SK-N-SH treated with all-trans-retinoic acid at 6 μM for 48 hours (cell line): ENCODE results near the gene KLF15.

Experiments
- ATAC-seq: fragments of 200-7000 bp; cut with Tn5 transposase; 3 replicates; pipeline ENCODE4 v1.9.1; 2020; ENCODE audit warnings: mild to moderate bottlenecking, moderate library complexity
- ARNTL ChIP-seq: fragments of 450-650 bp; formaldehyde crosslinking; IDR thresholded peaks from 2 replicates; pipeline ENCODE4 v1.5.0; 2020; ENCODE audit warnings: low read depth, mild to moderate bottlenecking, moderate library complexity, borderline replicate concordance
- BACH2 ChIP-seq: fragments of 250-450 bp; sonication (Bioruptor Pico); IDR thresholded peaks from 2 replicates; pipeline ENCODE4 v1.9.0; 2021; ENCODE audit warnings: mild to moderate bottlenecking, borderline replicate concordance
- CSDC2 ChIP-seq: fragments of 250-450 bp; sonication (Bioruptor Pico); IDR thresholded peaks from 2 replicates; pipeline ENCODE4 v1.5.0; 2020; ENCODE audit warnings: mild to moderate bottlenecking, moderate library complexity
- GLIS3 ChIP-seq: fragments of 250-450 bp; sonication (Bioruptor Pico); IDR thresholded peaks from 2 replicates; pipeline ENCODE4 v1.5.0; 2020; ENCODE audit warnings: mild to moderate bottlenecking, moderate library complexity
- ISL1 ChIP-seq: fragments of 250-450 bp; sonication (Bioruptor Pico); IDR thresholded peaks from 2 replicates; pipeline ENCODE4 v2.1.2; 2022; ENCODE audit warnings: mild to moderate bottlenecking, moderate library complexity
- OSR1 ChIP-seq: fragments of 250-450 bp; sonication (Bioruptor Pico); IDR thresholded peaks from 2 replicates; pipeline ENCODE4 v1.8.0; 2022; ENCODE audit warnings: moderate library complexity, mild to moderate bottlenecking, inconsistent platforms
- POU6F1 ChIP-seq: fragments of 250-450 bp; sonication (Bioruptor Pico); IDR thresholded peaks from 2 replicates; pipeline ENCODE4 v1.8.0; 2021; ENCODE audit warnings: low read depth, mild to moderate bottlenecking, moderate library complexity, borderline replicate concordance
- PPARA ChIP-seq: fragments of 250-450 bp; sonication (Bioruptor Pico); IDR thresholded peaks from 2 replicates; pipeline ENCODE4 v1.5.0; 2020; ENCODE audit warnings: mild to moderate bottlenecking, borderline replicate concordance
- RARB ChIP-seq: fragments of 250-450 bp; sonication (Bioruptor Pico); IDR thresholded peaks from 2 replicates; pipeline ENCODE4 v1.8.0; 2021; ENCODE audit warnings: mild to moderate bottlenecking, moderate library complexity
- SNAI2 ChIP-seq: fragments of 250-450 bp; sonication (Bioruptor Pico); IDR thresholded peaks from 2 replicates; pipeline ENCODE4 v1.5.0; 2020; ENCODE audit warnings: mild to moderate bottlenecking, moderate library complexity
- TOX ChIP-seq: fragments of 250-450 bp; sonication (Bioruptor Pico); IDR thresholded peaks from 2 replicates; pipeline ENCODE4 v1.8.0; 2021; ENCODE audit warnings: mild to moderate bottlenecking, moderate library complexity, borderline replicate concordance
- TSHZ2 ChIP-seq: fragments of 250-450 bp; sonication (Bioruptor Pico); IDR thresholded peaks from 2 replicates; pipeline ENCODE4 v1.5.0; 2020; ENCODE audit warnings: mild to moderate bottlenecking, moderate library complexity
- ZC3H10 ChIP-seq: fragments of 250-450 bp; sonication (Bioruptor Pico); IDR thresholded peaks from 2 replicates; pipeline ENCODE4 v1.5.1; 2021; ENCODE audit warnings: mild to moderate bottlenecking, moderate library complexity
- ZFP3 ChIP-seq: fragments of 250-450 bp; sonication (Bioruptor Pico); IDR thresholded peaks from 2 replicates; pipeline ENCODE4 v1.5.0; 2020; ENCODE audit warnings: mild to moderate bottlenecking, moderate library complexity
- ZFP30 ChIP-seq: fragments of 450-650 bp; formaldehyde crosslinking; IDR thresholded peaks from 2 replicates; pipeline ENCODE4 v1.5.0; 2022; ENCODE audit warnings: mild to moderate bottlenecking, moderate library complexity
- ZNF70 ChIP-seq: fragments of 450-650 bp; formaldehyde crosslinking; IDR thresholded peaks from 2 replicates; pipeline ENCODE4 v1.5.0; 2020; ENCODE audit warnings: mild to moderate bottlenecking, moderate library complexity
- ZNF8 ChIP-seq: fragments of 450-650 bp; formaldehyde crosslinking; IDR thresholded peaks from 2 replicates; pipeline ENCODE4 v1.5.0; 2020; ENCODE audit warnings: mild to moderate bottlenecking, moderate library complexity
- TF ChIP-seq, protein P1 (sequence below): fragments of 250-450 bp; sonication (Bioruptor Pico); IDR thresholded peaks from 2 replicates; pipeline ENCODE4 v1.5.1; 2021; ENCODE audit warnings: mild to moderate bottlenecking, moderate library complexity
- TF ChIP-seq, protein P2 (sequence below): fragments of 250-450 bp; sonication (Bioruptor Pico); IDR thresholded peaks from 2 replicates; pipeline ENCODE4 v1.5.1; 2020; ENCODE audit warnings: low read depth, mild to moderate bottlenecking, moderate library complexity

Gene KLF15

DNA sequence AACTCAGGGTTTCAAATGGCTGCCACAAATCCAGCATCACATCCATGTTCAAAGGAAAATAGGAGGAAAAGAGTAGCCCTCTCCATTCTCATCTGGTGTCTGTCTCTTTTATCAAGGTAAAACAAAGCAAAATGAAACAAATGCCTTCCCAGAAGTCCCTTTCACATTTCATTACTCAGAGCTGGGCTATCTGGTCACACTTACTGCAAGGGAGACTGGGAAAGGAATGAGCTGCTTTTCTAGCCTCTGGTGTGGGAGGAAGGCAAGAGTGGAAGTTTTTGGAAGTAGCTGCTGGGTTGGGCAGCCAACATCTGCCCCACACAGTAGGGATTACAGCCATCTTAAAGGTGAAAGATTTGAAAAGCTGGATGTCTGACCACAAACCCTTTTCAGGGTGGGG is 51.8 kb downstream of the KLF15 start:
- ATAC-seq = no peak

DNA sequence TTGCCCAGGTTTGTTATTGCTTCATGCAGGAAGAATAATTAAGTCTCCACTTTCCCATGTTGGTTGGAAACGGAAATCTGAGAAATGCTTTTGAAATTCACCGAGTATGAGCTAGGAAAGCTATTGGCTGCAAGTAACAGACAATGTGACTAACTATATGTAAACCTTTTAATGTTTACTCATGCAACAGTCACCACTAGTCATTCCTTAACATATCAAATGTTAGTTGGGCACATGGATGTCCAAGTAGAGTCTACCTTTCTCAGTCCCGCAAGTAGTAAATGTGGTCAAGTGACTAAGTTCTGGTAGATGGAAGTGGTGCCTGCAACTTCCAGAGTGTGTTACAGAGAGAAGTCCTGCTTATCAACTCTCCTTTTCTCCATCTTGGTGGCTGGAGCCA is 52.5 kb downstream of the KLF15 start:
- ATAC-seq = no peak
- no peak for TF ChIP-seq ARNTL (CRISPR knock-in tag)
- TF ChIP-seq BACH2 = no peak
- no peak for TF ChIP-seq ISL1 (CRISPR knock-in tag)
- TF ChIP-seq SNAI2 = no peak
- no peak for TF ChIP-seq CSDC2 (CRISPR knock-in tag)
- no peak for TF ChIP-seq ZNF70
- TF ChIP-seq ZFP3 (CRISPR knock-in tag) = no peak
- TF ChIP-seq RARB (CRISPR knock-in tag) = no peak
- no peak for TF ChIP-seq TOX (CRISPR knock-in tag)
- TF ChIP-seq PPARA (CRISPR knock-in tag) = no peak
- TF ChIP-seq ZC3H10 = no peak
- no peak for TF ChIP-seq OSR1 (CRISPR knock-in tag)
- no peak for TF ChIP-seq TSHZ2 (CRISPR knock-in tag)
- TF ChIP-seq ZFP30 (CRISPR knock-in tag) = no peak
- TF ChIP-seq ZNF8 = no peak
- no peak for TF ChIP-seq POU6F1 (CRISPR knock-in tag)
- TF ChIP-seq, protein P1, sequence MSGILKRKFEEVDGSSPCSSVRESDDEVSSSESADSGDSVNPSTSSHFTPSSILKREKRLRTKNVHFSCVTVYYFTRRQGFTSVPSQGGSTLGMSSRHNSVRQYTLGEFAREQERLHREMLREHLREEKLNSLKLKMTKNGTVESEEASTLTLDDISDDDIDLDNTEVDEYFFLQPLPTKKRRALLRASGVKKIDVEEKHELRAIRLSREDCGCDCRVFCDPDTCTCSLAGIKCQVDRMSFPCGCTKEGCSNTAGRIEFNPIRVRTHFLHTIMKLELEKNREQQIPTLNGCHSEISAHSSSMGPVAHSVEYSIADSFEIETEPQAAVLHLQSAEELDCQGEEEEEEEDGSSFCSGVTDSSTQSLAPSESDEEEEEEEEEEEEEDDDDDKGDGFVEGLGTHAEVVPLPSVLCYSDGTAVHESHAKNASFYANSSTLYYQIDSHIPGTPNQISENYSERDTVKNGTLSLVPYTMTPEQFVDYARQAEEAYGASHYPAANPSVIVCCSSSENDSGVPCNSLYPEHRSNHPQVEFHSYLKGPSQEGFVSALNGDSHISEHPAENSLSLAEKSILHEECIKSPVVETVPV (CRISPR knock-in tag) = no peak
- no peak for TF ChIP-seq GLIS3
- TF ChIP-seq, all 23 proteins: peak for 0

More for the DNA sequence above, 51.8 kb downstream of the KLF15 start:
- TF ChIP-seq SNAI2 = no peak
- TF ChIP-seq, protein P1 (CRISPR knock-in tag) = no peak
- TF ChIP-seq ZC3H10 = no peak
- no peak for TF ChIP-seq TSHZ2 (CRISPR knock-in tag)
- TF ChIP-seq, all 23 proteins: peak for 0

DNA sequence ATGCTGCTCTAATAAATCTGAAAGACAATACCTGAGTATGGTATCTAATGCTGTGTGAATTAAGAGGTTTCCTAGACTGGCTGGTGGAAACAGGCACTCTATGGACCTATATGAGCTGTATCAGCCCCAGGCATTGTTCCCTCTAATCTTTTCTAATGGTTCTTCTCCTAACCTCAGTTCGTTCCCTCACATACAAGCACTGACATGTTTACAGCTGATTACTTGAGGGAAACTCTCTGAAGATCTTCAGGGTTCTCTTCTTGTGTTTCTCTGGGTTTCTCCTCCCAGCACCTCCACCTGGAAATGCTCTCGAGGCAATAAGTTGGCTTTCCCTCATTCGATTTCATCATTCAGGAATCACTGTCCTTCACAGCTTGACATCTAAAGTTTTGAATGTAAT is 52.9 kb downstream of the KLF15 start:
- no peak for ATAC-seq
- TF ChIP-seq GLIS3 = no peak
- no peak for TF ChIP-seq SNAI2
- no peak for TF ChIP-seq RARB (CRISPR knock-in tag)
- TF ChIP-seq BACH2 = no peak
- no peak for TF ChIP-seq ZFP30 (CRISPR knock-in tag)
- no peak for TF ChIP-seq TSHZ2 (CRISPR knock-in tag)
- TF ChIP-seq, protein P2, sequence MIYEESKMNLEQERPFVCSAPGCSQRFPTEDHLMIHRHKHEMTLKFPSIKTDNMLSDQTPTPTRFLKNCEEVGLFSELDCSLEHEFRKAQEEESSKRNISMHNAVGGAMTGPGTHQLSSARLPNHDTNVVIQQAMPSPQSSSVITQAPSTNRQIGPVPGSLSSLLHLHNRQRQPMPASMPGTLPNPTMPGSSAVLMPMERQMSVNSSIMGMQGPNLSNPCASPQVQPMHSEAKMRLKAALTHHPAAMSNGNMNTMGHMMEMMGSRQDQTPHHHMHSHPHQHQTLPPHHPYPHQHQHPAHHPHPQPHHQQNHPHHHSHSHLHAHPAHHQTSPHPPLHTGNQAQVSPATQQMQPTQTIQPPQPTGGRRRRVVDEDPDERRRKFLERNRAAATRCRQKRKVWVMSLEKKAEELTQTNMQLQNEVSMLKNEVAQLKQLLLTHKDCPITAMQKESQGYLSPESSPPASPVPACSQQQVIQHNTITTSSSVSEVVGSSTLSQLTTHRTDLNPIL (CRISPR knock-in tag) = no peak
- no peak for TF ChIP-seq PPARA (CRISPR knock-in tag)
- TF ChIP-seq CSDC2 (CRISPR knock-in tag) = no peak
- TF ChIP-seq, protein P1 (CRISPR knock-in tag) = no peak
- no peak for TF ChIP-seq ZFP3 (CRISPR knock-in tag)
